ENCODE results near the gene PAFAH2.
A peak's percentile ranks its signal among the peaks of the same experiment; 100 is the strongest.

Gene PAFAH2

DNA sequence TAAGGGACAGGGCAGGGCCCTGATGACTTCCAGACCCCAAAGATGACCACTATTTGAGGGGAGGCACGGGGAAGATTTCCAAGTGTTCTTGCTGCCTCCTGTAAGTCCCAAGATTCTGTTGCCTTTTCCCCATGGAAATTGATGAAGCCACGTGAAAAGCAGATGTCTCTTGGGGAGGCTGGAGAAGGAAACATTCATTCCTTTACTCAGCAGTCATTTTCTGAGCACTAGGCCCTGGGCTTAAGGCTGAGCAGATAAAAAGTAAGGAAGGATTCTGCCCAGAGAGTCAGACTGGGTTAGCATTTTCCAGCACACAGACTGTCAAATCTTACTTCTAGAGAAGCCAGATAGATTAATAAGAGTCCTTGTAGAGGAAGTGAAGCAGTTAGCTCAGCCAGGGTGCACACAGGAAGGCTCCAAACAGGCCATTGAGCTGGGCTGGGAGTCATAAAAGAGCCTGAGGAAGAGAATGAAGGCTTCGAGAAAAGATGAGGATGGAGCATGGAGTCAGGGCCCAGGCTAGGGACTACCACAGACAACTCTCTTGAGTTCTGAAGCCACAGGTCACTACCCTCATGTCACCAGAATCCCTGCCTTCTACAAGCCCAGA is 33.9 kb upstream of the PAFAH2 start:
- no peaks in the 10 kb centered on the region for H3K4me1 ChIP-seq (ENCODE audit: control insufficient read depth, insufficient read depth, low read length)
- POLR2A ChIA-PET: no interaction called here
- no peaks in the 10 kb centered on the region for H3K9me3 ChIP-seq (ENCODE audit: control insufficient read depth, insufficient read depth, low read depth, low read length)
- H3K36me3 ChIP-seq (ENCODE audit: control insufficient read depth in 2 of 2, insufficient read depth in 1 of 2, low read length in 2 of 2): no peaks in the 10 kb centered on the region
- no peak overlapping the region for H3K4me3 ChIP-seq (ENCODE audit: low read depth, low read length)
- H3K27ac ChIP-seq (ENCODE audit: extremely low read depth, low read depth, low read length): no peak overlapping the region
- TF ChIP-seq ZFP3 (tag by site-specific recombination; IDR thresholded peaks at IDR 0.05; ENCODE audit: low read depth) (no peak), GLI2 (tag by site-specific recombination; IDR thresholded peaks at IDR 0.05; ENCODE audit: borderline replicate concordance, low read depth) (no peak), ZNF830 (tag by site-specific recombination; IDR thresholded peaks at IDR 0.05; ENCODE audit: low read depth) (no peak), ZNF266 (tag by site-specific recombination; IDR thresholded peaks at IDR 0.05; ENCODE audit: low read depth) (no peak), ZNF16 (tag by site-specific recombination; IDR thresholded peaks at IDR 0.05; ENCODE audit: low read depth) (no peak), ZNF777 (tag by site-specific recombination; IDR thresholded peaks at IDR 0.05; ENCODE audit: borderline replicate concordance) (no peak), ZFP69B (tag by site-specific recombination; IDR thresholded peaks at IDR 0.05) (no peak), EGR2 (tag by site-specific recombination; IDR thresholded peaks at IDR 0.05; ENCODE audit: low read depth) (no peak)
- CTCF ChIA-PET: interaction anchor here (0.9 to 1.1 kb wide), 2 partner anchors 10 to 81 kb away, joined by 3 read pairs; no protein-coding TSS in a partner anchor

DNA sequence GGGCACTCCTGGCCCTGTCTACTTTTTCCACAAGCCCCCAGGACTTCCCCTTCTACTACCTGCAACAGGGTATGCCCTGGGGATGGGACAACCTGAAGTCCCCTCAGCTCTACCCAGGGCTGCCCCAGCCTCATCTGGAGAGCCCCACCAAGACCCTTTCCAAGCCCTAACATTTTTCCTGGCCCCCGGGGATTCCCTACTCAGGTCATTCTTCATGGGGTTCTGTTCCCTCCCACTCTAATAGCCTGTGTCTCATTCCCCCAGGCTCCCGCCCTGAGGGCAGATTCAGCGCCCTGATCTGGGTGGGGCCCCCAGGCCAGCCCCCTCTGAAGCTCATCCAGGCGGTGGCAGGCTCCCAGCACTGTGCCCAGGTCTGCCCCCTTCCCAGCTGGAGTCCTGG is 33.3 kb upstream of the PAFAH2 start:
- Histone ChIP-seq H3K9me3 (ENCODE audit: control insufficient read depth, insufficient read depth, low read depth, low read length) (no peaks in the 10 kb centered on the region), H3K4me3 (ENCODE audit: low read depth, low read length) (no peak overlapping the region), H3K4me1 (ENCODE audit: control insufficient read depth, insufficient read depth, low read length) (no peaks in the 10 kb centered on the region), H3K36me3 (ENCODE audit: control insufficient read depth in 2 of 2, insufficient read depth in 1 of 2, low read length in 2 of 2) (no peaks in the 10 kb centered on the region), H3K27ac (ENCODE audit: extremely low read depth, low read depth, low read length) (no peak overlapping the region)
- TF ChIP-seq ZNF391 (tag by site-specific recombination; IDR thresholded peaks at IDR 0.05; ENCODE audit: borderline replicate concordance, low read depth) (no peak), ZNF341 (tag by site-specific recombination; IDR thresholded peaks at IDR 0.05; ENCODE audit: low read depth) (no peak), ZNF426 (tag by site-specific recombination; IDR thresholded peaks at IDR 0.05) (no peak), ZSCAN23 (tag by site-specific recombination; IDR thresholded peaks at IDR 0.05) (no peak), ZNF660 (tag by site-specific recombination; IDR thresholded peaks at IDR 0.05) (no peak), ZNF23 (tag by site-specific recombination; IDR thresholded peaks at IDR 0.05; ENCODE audit: borderline replicate concordance) (no peak), ZNF791 (tag by site-specific recombination; IDR thresholded peaks at IDR 0.05) (no peak), ZFP69B (tag by site-specific recombination; IDR thresholded peaks at IDR 0.05) (no peak)
- CTCF ChIA-PET: interaction anchor here (1.1 kb wide), 1 partner anchor 9 kb away, joined by 3 read pairs; no protein-coding TSS in a partner anchor
- POLR2A ChIA-PET: no interaction called here

GRCh38 chr1:26029864-26030481 is 32.1 kb upstream of the PAFAH2 start:
- no peaks in the 10 kb centered on the region for H3K36me3 ChIP-seq (ENCODE audit: control insufficient read depth in 2 of 2, insufficient read depth in 1 of 2, low read length in 2 of 2)
- no peaks in the 10 kb centered on the region for H3K4me1 ChIP-seq (ENCODE audit: control insufficient read depth, insufficient read depth, low read length)
- H3K4me3 ChIP-seq (ENCODE audit: low read depth, low read length): no peak overlapping the region
- H3K27ac ChIP-seq (ENCODE audit: extremely low read depth, low read depth, low read length): no peak overlapping the region
- ChIA-PET CTCF (interaction anchor here (0.6 to 1.7 kb wide), 9 partner anchors 9 to 879 kb away, joined by 3 to 7 read pairs (median 3); no protein-coding TSS in a partner anchor), POLR2A (interaction anchor here (0.6 to 1.6 kb wide), 2 partner anchors 17 to 175 kb away, joined by 3 to 4 read pairs; no protein-coding TSS in a partner anchor)
- TF ChIP-seq MZF1 (tag by site-specific recombination; IDR thresholded peaks at IDR 0.05; ENCODE audit: borderline replicate concordance): peak; percentile 90; the same call in 1 of the 2 replicates
- no peak for TF ChIP-seq REST (tag by site-specific recombination; IDR thresholded peaks at IDR 0.05)
- no peaks in the 10 kb centered on the region for H3K9me3 ChIP-seq (ENCODE audit: control insufficient read depth, insufficient read depth, low read depth, low read length)
